NCI-H146 treated with DMSO at 0.1 percent for 48 hours (cell line): ENCODE results near the gene SPINK2.

Source experiments
- DNase-seq: peaks from one replicate; lab custom pipeline; 2025; ENCODE audit not compliant: unreplicated experiment; lab: John Stamatoyannopoulos, UW

SPINK2 gene

GRCh38 chr4:56799824-56800756, 21.4 kb downstream of the SPINK2 start:
- peak; percentile 27 for DNase-seq

GRCh38 chr4:56799161-56799759, 22.2 kb downstream of the SPINK2 start:
- DNase-seq, result no peak

GRCh38 chr4:56796211-56796610, 25.3 kb downstream of the SPINK2 start:
- DNase-seq, result no peak

GRCh38 chr4:56791316-56791715, 30.2 kb downstream of the SPINK2 start:
- no peak for DNase-seq

GRCh38 chr4:56790691-56791091, 30.8 kb downstream of the SPINK2 start:
- DNase-seq, result no peak

- no peak for DNase-seq
Observed at GRCh38 chr4:56788081-56788480, 33.4 kb downstream of the SPINK2 start.

- peak; percentile 6 for DNase-seq
Observed at GRCh38 chr4:56787380-56787779, 34.1 kb downstream of the SPINK2 start.

- no peak for DNase-seq
Observed at GRCh38 chr4:56786955-56787354, 34.5 kb downstream of the SPINK2 start.

GRCh38 chr4:56783986-56784385, 37.5 kb downstream of the SPINK2 start:
- DNase-seq, result no peak

GRCh38 chr4:56782019-56782418, 39.5 kb downstream of the SPINK2 start:
- DNase-seq, result no peak

- no peak for DNase-seq
Observed at GRCh38 chr4:56773346-56773745, 48.2 kb downstream of the SPINK2 start.

- no peak for DNase-seq
Observed at GRCh38 chr4:56772134-56772533, 49.4 kb downstream of the SPINK2 start.

- DNase-seq, result no peak
Observed at GRCh38 chr4:56768763-56769162, 52.7 kb downstream of the SPINK2 start.

GRCh38 chr4:56768316-56768715, 53.2 kb downstream of the SPINK2 start:
- no peak for DNase-seq

GRCh38 chr4:56767567-56767966, 53.9 kb downstream of the SPINK2 start:
- DNase-seq, result no peak

GRCh38 chr4:56764775-56765174, 56.7 kb downstream of the SPINK2 start:
- DNase-seq, result no peak

- no peak for DNase-seq
Observed at GRCh38 chr4:56764223-56764622, 57.3 kb downstream of the SPINK2 start.

GRCh38 chr4:56762484-56763250, 58.8 kb downstream of the SPINK2 start:
- no peak for DNase-seq

- DNase-seq, result no peak
Observed at GRCh38 chr4:56760183-56760582, 61.3 kb downstream of the SPINK2 start.
